D341Med (cell line): ENCODE data around the gene HRH3.

Source experiments
- DNase-seq: peaks from one replicate; pipeline ENCODE4 v3.0.0; 2012; ENCODE audit warnings: low spot score

Gene HRH3

GRCh38 chr20:62174870-62175624 lies 45.0 kb downstream of the HRH3 start:
- no peak for DNase-seq

GRCh38 chr20:62174021-62174804 lies 45.9 kb downstream of the HRH3 start:
- DNase-seq: no peak

GRCh38 chr20:62172666-62173065 lies 47.4 kb downstream of the HRH3 start:
- DNase-seq: no peak

DNA sequence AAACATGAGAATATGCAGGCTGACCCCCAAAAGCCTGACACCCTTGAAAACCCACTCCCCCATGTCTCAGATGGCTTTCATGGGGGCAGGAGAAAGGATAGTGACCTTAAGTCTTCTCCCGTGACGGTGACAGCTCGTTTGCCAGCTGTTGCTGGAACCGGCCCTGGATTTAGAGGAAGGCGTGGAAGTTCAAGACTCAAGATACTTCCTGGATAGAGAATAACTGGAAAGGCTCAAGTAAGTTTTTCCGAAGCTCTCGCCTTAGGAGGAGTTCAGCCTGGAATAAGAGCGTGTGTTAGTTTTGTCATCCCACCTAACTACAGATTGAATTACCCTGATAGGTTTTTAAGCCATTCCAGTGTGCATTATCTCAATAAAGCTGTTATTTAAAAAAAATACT lies 48.8 kb downstream of the HRH3 start:
- DNase-seq: no peak

- no peak for DNase-seq
These were observed 49.5 kb downstream of the HRH3 start for GRCh38 chr20:62170536-62170935.

GRCh38 chr20:62168890-62169435 lies 51.1 kb downstream of the HRH3 start:
- DNase-seq: no peak

DNA sequence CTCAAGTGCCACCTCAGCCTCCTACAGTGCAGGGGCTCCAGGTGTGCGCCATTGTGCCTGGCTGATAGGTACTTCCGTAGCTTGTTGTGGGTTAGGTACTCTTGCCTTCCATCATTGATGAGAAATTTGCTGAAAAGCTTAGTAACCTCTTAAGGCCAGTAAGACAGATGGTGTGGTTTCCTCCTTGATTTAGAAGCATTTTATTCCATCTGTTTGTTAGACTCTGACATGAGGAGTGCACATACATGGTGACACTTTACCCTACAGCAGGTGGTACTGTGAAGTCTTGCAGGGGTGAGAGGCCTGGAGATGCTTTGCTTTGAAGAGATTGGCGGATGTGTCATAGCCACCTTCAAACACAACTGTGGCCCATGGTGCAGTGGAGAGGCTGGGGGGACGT lies 52.0 kb downstream of the HRH3 start:
- DNase-seq: no peak

DNA sequence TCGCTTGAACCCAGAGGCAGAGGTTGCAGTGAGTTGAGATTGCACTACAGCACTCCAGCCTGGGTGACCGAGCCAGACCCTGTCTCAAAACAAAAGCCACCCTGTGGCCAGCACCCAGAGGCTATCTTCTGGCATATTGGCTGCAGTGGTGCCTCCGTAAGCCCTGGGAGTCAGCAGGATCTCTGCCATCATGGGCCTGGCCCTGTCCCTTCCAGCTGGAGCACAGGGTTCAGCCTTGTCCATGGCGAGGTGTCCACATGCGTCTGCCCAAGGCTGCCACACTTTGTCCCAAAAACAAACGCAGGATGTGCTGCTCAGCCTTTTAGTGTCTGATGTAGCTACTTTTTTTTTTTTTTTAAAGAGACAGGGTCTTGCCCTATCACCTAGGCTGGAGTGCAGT lies 52.6 kb downstream of the HRH3 start:
- no peak for DNase-seq

- no peak for DNase-seq
These were observed 54.2 kb downstream of the HRH3 start for GRCh38 chr20:62165762-62166399.
